K562 (cell line): ENCODE measurements around the gene RPH3AL. TPM values are rescaled to one million over a fixed set of nuclear protein-coding genes. Genes with fewer than 3 reads are reported as not detected.

Source experiments
- ATAC-seq: fragments of 200-7000 bp; cut with Tn5 transposase; 3 replicates; pipeline ENCODE4 v1.9.1; 2020; ENCODE audit warnings: moderate library complexity
- BruUV-seq: library from RNA; stranded (reverse); fragments of 400-500 nt; replicated peaks from 2 replicates; lab custom pipeline; 2021; lab: Mats Ljungman, UMichigan
- CTCF ChIA-PET: fragments of 300-600 bp; formaldehyde crosslinking; extraction: SDS; loops from one replicate; lab custom pipeline; 2021; ENCODE audit warnings: low intra/inter-chr PET ratio; lab: Yijun Ruan, JAX
- POLR2A ChIA-PET: fragments of 300-600, 350-650 bp; sonication (Branson Sonifier 250); formaldehyde crosslinking; extraction: SDS; loops from one replicate; lab custom pipeline; 2021; ENCODE audit warnings: antibody characterized with exemption, inconsistent platforms; lab: Yijun Ruan, JAX
- DNase-seq, 4 experiments: peaks; one replicate each; pipeline versions ENCODE4 v3.0.0 to v3.0.0-alpha.2; 2011 to 2018; ENCODE audit warnings: low spot score in 3 of 4, mixed read lengths in 3 of 4; ENCODE audit errors: extremely low read depth in 1 of 4
- FAIRE-seq: peaks from 2 replicates; lab custom pipeline; 2011; peaks lifted over from hg19 to GRCh38; lab: Jason Lieb, UNC
- H2AFZ ChIP-seq: 2 replicates; pipeline ENCODE4 v1.6.0; 2011; ENCODE audit warnings: low read depth, low read length, control low read depth, inconsistent platforms
- H3K27ac ChIP-seq: fragments of 200-600 bp; 3 replicates; pipeline ENCODE4 v1.8.0; 2011; ENCODE audit warnings: low read depth, mild to moderate bottlenecking, control low read depth, inconsistent platforms, low read length, moderate library complexity, mixed read lengths; ENCODE audit errors: extremely low read depth
- H3K27me3 ChIP-seq, 2 experiments: fragments of 300-600 bp in 1 of 2; 2 replicates in 1 of 2; 3 replicates in 1 of 2; pipeline versions ENCODE4 v1.6.0 to v1.8.0; 2011; ENCODE audit warnings: inconsistent platforms in 2 of 2, low read length in 2 of 2, mild to moderate bottlenecking in 1 of 2, mixed read lengths in 1 of 2, moderate library complexity in 1 of 2; ENCODE audit not compliant: control insufficient read depth in 2 of 2, insufficient read depth in 2 of 2
- H3K36me3 ChIP-seq: fragments of 300-600 bp; 3 replicates; pipeline ENCODE4 v1.8.0; 2011; ENCODE audit warnings: mild to moderate bottlenecking, low read length, inconsistent platforms; ENCODE audit not compliant: control insufficient read depth, insufficient read depth
- H3K4me1 ChIP-seq, 2 experiments: fragments of 200-600 bp in 1 of 2; replicated peaks in 1 of 2; 2 replicates in 1 of 2; 3 replicates in 1 of 2; pipeline versions ENCODE4 v1.5.1 to v1.8.0; 2011; ENCODE audit warnings: inconsistent platforms in 2 of 2, low read length in 2 of 2, mild to moderate bottlenecking in 1 of 2, mixed read lengths in 1 of 2, moderate library complexity in 1 of 2; ENCODE audit not compliant: control insufficient read depth in 2 of 2, insufficient read depth in 2 of 2
- H3K4me2 ChIP-seq: 2 replicates; pipeline ENCODE4 v1.6.1; 2011; ENCODE audit warnings: low read length, control low read depth, inconsistent platforms, mixed read lengths; ENCODE audit not compliant: insufficient read depth
- H3K4me3 ChIP-seq: fragments of 200-600 bp; sonication (generic), shearing (Covaris generic); 2 replicates; pipeline ENCODE4 v1.5.1; 2016; ENCODE audit warnings: control low read depth, inconsistent platforms
- H3K79me2 ChIP-seq: fragments of 200-600 bp; 3 replicates; pipeline ENCODE4 v1.8.0; 2011; ENCODE audit warnings: low read length, inconsistent platforms; ENCODE audit not compliant: control insufficient read depth, insufficient read depth
- H3K9ac ChIP-seq, 2 experiments: 2 replicates each; pipeline versions ENCODE4 v1.6.0 to v1.6.1; 2011; ENCODE audit warnings: low read depth in 2 of 2, low read length in 2 of 2, control low read depth in 1 of 2, inconsistent platforms in 1 of 2, mild to moderate bottlenecking in 1 of 2, mixed read lengths in 1 of 2; ENCODE audit not compliant: insufficient read depth in 1 of 2
- H3K9me1 ChIP-seq: one replicate; pipeline ENCODE4 v1.6.0; 2011; ENCODE audit warnings: inconsistent platforms, mild to moderate bottlenecking, low read length, moderate library complexity; ENCODE audit not compliant: control insufficient read depth, insufficient read depth
- H3K9me3 ChIP-seq: replicated peaks from 2 replicates; pipeline ENCODE4 v1.5.1; 2011; ENCODE audit warnings: low read depth, low read length, inconsistent platforms; ENCODE audit not compliant: control insufficient read depth, insufficient read depth
- H4K20me1 ChIP-seq: replicated peaks from 2 replicates; pipeline ENCODE4 v1.6.1; 2011; ENCODE audit warnings: low read length, inconsistent platforms, mixed read lengths; ENCODE audit not compliant: control insufficient read depth, insufficient read depth
- IRF1 ChIP-seq: sonication (generic); formaldehyde crosslinking; IDR thresholded peaks from 2 replicates; pipeline ENCODE4 v1.8.0; 2022; ENCODE audit warnings: missing genetic modification reagents, mild to moderate bottlenecking, borderline replicate concordance
- RFX1 ChIP-seq: fragments of 450-650 bp; IDR thresholded peaks from 2 replicates; pipeline ENCODE4 v1.6.1; 2016; ENCODE audit warnings: mild to moderate bottlenecking, moderate library complexity
- ZNF263 ChIP-seq: sonication (generic); formaldehyde crosslinking; IDR thresholded peaks from 2 replicates; pipeline ENCODE4 v1.8.0; 2022; ENCODE audit warnings: mild to moderate bottlenecking, missing genetic modification reagents, borderline replicate concordance
- WGBS: fragments of 100-300 bp; shearing (Covaris generic); methylation state at CpG from one replicate; pipeline ENCODE4 v1.1.6; 2016; ENCODE audit warnings: low coverage, mixed read lengths; ENCODE audit not compliant: insufficient coverage; ENCODE audit errors: missing lambda C conversion rate; 5-methylcytosine and 5-hydroxymethylcytosine counted together
- in situ Hi-C: fragments of 300-500 bp; cut with MboI; formaldehyde crosslinking; loops from 4 replicates; pipeline ENCODE4 v1.15.0; 2018; ENCODE audit warnings: inconsistent platforms, mixed read lengths
- intact Hi-C: fragments of 100-400 bp; cut with micrococcal nuclease; formaldehyde crosslinking; loops from 2 replicates; pipeline ENCODE4 v1.14.2; 2022
- polyA plus RNA-seq, 8 experiments: library from polyadenylated mRNA; depleted of rRNA in 4 of 8; stranded (reverse) in 5 of 8; unstranded in 3 of 8; fragments of >200 nt; fragmentation: Nextera tagmentation in 2 of 8; fragmentation: Illumina TruSeq in 1 of 8; extraction: Ambion mirVana in 2 of 8; extraction: Trizol in 1 of 8; gene quantifications; 2 replicates each; pipeline versions ENCODE4 v1.2.1 to v1.2.3, GENCODE V29; 2011 to 2014; ENCODE audit warnings: inconsistent platforms in 1 of 8, missing spikeins in 1 of 8
- total RNA-seq, 7 experiments: library from RNA; depleted of rRNA in 6 of 7; stranded (reverse); fragments of >200 nt in 6 of 7; fragmentation: Illumina TruSeq in 2 of 7; extraction: Trizol in 2 of 7; gene quantifications; 2 replicates each; pipeline versions ENCODE4 v1.2.1 to v1.2.3, GENCODE V29; 2011 to 2021; ENCODE audit warnings: low replicate concordance in 1 of 7

Gene RPH3AL
- total and polyA plus RNA-seq, 9 of the 15 experiments (the other 6 are each of a cell fraction or from before 2014, with no cell fraction given) = 0.18 to 1.7 (median 0.39) TPM

- CTCF ChIA-PET = no interaction called here
- peaks cover 22 to 62% of the 10 kb centered on the region in 2 experiments for H3K27me3 ChIP-seq
- in situ Hi-C loops (no loop called here), intact Hi-C loops (no loop called here)
- DNase-seq (no peak), FAIRE-seq (no peak), ATAC-seq (no peak)
- H3K79me2 ChIP-seq = no peaks in the 10 kb centered on the region
- no peaks in the 10 kb centered on the region for H3K9me3 ChIP-seq
- no peaks in the 10 kb centered on the region for H3K36me3 ChIP-seq
- no TSS peak for BruUV-seq
- H4K20me1 ChIP-seq = no peaks in the 10 kb centered on the region; the same call in 1 of the 2 replicates
- H3K9ac ChIP-seq = no peak overlapping the region
- H3K9me1 ChIP-seq = no peaks in the 10 kb centered on the region
- H3K4me2 ChIP-seq = no peak overlapping the region
- no peak overlapping the region for H3K4me3 ChIP-seq
- POLR2A ChIA-PET = no interaction called here
- H3K4me1 ChIP-seq = peaks cover 0 to 4% of the 10 kb centered on the region in 2 experiments; a peak in 2 of 5 replicates
- TF ChIP-seq ZNF263 (peak; percentile 78; the same call in 1 of the 2 replicates), IRF1 (no peak), RFX1 (0 out of 2 replicates have a peak, but pooled peaks have one; percentile 7)
- H3K27ac ChIP-seq = no peak overlapping the region
- WGBS = 4% methylated on average over 24 of the region's 37 CpGs
- H2AFZ ChIP-seq = no peak overlapping the region
These were observed 16.2 kb downstream of the RPH3AL start for GRCh38 chr17:336110-337021.
